NCI-H524 treated with DMSO at 0.1 percent for 48 hours (cell line): Measurements from ENCODE around the gene SLC7A10.

ENCODE experiments used
- DNase-seq: peaks from one replicate; lab custom pipeline; 2025; lab: John Stamatoyannopoulos, UW

SLC7A10 gene

DNA sequence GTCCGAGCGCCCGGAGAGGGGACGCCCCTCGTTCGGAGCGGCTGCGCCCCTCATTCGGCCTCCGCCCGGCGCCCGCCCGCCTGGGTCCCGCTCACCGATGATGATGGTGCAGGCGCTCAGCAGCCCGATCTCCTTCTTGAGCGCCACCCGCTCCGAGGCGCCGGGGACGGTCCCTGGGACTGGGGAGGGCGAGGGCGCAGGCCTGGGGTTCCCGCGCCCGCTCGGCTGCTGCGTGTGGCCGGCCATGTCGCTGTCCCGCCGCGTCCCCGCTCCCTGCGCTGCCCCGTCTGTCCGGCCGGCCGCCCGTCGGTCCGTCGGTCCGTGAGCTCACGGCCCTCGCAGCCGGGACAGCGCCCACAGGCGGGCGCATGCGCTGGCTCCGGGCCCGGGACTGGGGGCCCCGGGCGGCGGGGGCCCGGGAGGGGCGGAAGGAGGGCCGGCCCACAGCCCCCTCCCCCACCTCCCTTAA, at the start of gene SLC7A10:
Gene SLC7A10 (minus strand): TSS at position 393 of the 469 bp plus-strand sequence. CDS start 147 bp downstream, at position 246.
- no peak for DNase-seq

- DNase-seq = no peak
Observed at GRCh38 chr19:33274663-33275558, 49.3 kb upstream of the SLC7A10 start.

DNA sequence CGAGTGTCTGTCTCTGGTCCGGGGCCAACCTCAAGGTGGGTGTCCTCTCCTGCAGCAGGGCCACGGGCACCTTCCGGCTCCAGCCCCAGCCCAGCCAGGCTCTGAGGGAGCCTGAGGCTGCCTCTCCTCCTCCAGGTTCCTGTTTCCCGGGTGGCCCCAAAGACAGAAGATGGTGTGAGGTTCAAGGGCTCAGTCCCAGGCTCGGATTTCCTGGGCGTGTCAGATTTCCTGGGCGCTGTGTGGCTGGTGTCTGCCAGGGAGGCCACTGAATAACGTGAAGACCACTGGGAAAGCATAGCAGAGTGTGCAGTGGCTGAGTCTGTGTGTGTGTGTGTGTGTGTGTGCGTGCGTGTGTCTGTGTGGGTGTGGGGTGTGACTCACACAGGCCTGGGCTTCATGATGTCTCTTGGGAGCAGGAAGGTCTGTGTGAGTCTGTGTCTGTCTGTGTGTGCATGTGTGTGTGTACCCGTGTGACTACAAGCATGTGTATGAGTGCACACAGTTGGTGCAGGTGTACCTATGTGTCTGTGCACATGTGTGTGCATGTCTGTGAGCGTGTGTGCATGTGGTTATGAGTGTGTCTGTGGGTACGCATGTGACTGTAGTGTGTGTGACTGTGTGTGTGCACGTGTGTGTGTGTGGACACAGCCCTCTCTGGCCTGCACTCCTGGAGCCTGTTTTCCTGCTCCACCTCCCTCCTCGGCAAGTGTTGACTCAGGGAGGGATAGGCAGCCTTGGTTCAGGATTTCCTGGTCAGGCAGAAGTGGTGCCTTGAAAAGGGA, 48.4 kb upstream of the SLC7A10 start:
- no peak for DNase-seq

DNA sequence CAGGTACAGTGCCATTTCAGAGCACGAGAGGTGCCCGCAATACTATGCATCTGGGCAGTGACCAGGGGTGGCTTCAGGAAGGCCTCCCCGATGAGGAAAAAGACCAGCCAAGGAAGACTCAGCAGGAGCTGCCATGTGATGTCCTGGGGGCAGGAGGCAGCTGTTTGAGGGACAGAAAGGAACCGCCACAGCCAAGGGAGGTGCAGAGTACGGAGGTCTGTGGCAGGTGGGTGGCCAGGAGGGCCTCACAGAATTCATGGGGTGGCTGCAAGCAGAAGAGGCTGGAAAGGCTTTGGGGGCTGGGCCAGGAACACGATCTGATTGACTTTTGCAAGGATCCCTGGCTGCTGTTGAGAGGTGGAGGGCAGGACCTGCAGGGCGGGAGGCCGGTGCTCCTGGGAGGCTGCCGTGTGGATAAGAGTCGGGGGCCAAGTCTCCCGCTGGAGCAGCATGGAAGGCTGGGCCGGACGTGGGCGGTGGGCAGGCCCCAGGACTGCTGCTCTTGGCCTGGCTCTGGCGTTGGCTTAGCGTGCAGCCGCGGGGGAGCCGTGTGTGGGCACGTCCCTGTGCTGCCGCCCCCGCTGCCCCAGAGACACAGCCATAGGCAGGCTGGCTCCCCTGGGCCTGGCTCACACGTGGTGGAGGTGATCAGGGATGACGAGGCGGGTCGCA, 47.6 kb upstream of the SLC7A10 start:
- no peak for DNase-seq

DNA sequence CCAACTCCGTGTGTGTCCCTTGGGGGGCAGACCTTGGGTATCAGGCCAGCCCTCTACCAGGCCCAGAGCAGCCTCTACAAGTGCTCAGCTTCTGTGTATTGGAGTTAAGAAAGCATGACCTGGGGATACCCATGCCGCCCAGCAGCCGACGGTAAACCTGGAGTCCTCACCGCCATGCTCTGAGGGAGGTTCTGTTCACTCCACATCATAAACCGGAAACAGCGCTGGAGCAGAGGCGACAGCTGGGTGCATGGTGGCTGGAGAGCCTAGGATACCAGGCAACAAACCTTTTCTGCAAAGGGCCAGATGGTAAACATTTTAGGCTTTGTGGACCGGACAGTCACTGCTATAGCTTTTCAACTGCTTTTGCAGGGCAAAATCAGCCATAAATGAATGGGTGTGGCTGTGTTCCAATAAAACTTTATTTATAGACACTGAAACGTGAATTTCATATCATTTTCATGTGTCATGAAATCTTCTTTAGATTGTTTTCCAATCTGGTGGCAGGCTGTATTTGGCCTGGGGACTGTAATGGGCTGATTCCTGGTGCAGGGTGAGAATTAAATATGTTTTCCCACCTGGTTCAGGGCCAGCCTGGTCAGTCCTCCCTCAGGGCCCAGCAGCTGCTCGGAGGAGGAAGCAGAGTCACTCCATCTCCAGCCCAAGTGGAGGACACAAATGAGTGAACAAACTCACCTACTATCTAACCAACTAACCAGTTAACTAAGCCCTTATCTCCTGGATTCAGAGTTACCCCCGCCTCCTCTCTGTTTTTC, 45.8 kb upstream of the SLC7A10 start:
- DNase-seq = peak; percentile 15

GRCh38 chr19:33270769-33271168, 45.1 kb upstream of the SLC7A10 start:
- DNase-seq = no peak

DNA sequence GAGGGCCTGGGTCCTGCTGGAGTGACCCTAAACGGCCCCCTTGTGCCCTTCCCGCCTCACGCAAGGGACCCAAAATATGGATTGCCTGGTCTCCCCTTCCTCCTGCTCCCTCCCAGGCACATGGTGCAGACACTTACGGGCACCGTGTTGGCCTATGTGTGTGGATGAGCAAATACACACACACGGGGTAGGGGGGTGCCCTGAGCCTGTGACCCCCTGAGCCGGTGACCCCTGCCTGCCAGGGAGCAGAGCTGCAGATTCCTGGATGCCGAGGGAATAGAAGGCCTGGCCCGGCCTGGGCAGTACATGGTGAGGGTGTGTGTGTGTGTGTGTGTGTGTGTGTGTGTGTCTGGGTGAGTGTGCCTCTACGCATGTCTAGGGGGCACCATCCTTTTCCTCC, 43.4 kb upstream of the SLC7A10 start:
- no peak for DNase-seq

- DNase-seq = no peak
Observed at GRCh38 chr19:33268162-33268991, 42.7 kb upstream of the SLC7A10 start.

GRCh38 chr19:33267706-33268105, 42.1 kb upstream of the SLC7A10 start:
- DNase-seq = no peak

- DNase-seq = no peak
Observed at GRCh38 chr19:33266974-33267484, 41.4 kb upstream of the SLC7A10 start.

- DNase-seq = no peak
Observed at GRCh38 chr19:33264881-33265445, 39.3 kb upstream of the SLC7A10 start.

GRCh38 chr19:33263325-33264023, 37.8 kb upstream of the SLC7A10 start:
- no peak for DNase-seq

DNA sequence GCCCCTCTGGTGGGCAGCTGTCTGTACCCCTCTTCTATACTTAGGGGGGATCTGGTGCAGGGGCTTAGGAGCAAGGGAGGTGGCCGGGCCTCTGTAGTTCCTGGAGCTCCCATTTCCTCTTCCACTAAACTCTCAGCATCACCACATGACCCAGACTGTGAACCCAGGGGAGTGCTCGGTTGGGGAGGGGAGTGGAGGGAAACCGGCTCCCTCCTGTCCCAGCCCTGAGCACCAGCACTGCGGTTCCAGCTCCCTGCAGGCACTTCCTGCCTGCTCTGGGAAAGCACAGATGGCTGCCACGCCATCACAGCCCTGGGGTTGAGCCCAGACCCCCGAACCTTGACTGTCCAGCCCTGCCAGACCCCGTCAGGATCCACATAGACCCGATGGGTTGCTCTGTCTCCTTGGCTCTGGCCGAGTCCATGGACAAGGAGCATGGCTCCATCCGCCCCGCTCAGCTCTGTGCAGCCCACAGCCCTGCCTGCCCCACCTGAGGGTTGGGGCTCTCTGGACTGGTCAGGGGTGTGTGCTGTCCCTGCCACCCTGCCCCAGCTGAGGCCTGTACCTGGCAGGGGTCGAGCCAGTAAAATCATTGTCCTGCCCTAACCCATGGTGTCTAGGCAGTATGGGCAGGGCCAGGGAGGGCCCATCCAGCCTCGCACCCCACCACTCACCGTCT, 36.0 kb upstream of the SLC7A10 start:
- DNase-seq = no peak

DNA sequence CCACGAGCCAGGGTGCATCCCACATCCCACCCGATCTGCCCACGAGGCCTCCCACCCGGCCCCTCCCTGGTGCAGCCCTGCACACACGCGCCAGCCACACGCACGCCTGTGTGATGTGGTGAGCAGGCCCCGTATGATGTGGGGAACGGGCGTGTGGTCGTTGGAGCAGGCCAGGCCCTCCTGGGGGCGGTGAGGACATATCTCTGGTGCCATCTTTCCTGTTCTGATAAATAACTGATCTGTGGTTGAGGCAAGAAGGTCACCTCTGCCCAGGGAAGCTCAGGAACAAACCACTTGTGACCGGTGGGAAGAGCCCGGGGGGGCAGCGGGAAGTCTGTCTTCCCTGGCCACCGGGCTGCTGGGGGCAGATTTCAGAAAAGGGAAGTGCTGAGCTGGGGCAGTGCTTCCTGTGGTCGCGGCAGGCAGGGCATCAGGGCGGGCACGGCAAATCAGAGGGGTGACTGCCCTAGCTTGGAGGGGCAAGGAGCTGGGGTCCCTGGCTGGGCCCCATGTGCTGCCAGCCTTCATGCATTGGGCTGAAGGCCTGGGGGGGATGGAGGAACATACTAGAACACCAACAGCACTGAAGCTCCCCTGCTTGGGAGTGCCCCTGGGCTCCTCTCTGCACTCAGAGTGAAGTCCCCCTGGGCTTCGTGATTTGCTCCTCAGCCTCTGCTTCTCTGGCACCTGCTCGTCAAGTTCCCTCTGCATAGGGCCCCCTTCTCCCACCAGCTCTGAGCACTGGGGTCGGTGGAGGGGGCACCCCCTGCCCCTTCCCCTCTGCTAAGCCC, 35.2 kb upstream of the SLC7A10 start:
- DNase-seq = no peak

DNA sequence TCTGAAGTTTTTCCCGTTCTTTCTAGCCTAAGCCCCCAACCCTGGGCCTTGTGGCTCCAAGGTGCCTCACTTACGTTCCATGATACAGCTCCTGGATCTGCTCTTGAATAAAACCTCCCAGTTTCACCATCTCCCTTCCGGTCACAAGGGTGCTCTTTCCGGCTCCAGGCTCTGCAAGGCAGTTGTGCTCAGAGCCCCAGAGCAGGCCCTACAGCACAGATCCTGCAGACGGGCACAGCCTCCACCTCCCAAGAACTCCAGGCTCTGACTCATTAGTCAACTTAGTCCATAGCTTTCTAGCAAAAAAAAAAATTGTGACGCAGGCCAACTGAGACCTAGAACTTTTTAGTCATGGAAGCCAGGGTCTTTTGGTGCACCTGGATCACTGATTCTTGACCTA, 33.9 kb upstream of the SLC7A10 start:
- no peak for DNase-seq

GRCh38 chr19:33257828-33258227, 32.2 kb upstream of the SLC7A10 start:
- no peak for DNase-seq

DNA sequence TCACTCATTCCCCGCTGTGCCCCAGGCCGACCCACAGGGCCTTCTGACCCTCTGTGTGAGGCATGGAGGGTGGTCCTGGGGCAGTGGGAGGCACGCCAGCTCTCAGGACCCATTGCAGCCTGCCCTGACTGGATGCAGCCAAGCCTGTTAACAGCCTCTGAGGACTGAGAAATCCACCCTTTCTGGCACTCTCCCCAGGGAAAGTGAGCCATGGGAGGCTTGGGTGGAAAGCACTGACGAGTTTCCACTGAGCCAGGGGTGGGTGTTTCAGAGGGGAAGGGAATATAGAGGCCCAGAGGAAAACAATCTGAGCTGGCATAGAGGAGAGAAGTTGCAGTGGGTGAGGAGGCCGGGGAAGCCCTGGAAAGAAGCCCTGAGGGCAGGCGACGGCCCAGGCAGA, 30.6 kb upstream of the SLC7A10 start:
- no peak for DNase-seq

- DNase-seq = no peak
Observed at GRCh38 chr19:33255781-33256180, 30.1 kb upstream of the SLC7A10 start.
